Stimulated activated CD4-positive, alpha-beta T cell treated with anti-CD3 and anti-CD28 coated beads, TNF-alpha, amount 100 ng/mL, for 1 hour (primary cell): ENCODE data around the gene TMEM18.

ENCODE experiments used
- DNase-seq, 3 donors: peaks; one replicate each; pipeline ENCODE4 v3.0.0-alpha.2; 2020; ENCODE audit warnings: low read depth in 3 of 3, low spot score in 1 of 3

Gene TMEM18

GRCh38 chr2:636641-637405 lies 40.4 kb downstream of the TMEM18 start:
- peak in 1 of 3 donors; percentile 49 for DNase-seq

- DNase-seq, result no peak
Observed at GRCh38 chr2:635687-636621, 41.3 kb downstream of the TMEM18 start.

DNA sequence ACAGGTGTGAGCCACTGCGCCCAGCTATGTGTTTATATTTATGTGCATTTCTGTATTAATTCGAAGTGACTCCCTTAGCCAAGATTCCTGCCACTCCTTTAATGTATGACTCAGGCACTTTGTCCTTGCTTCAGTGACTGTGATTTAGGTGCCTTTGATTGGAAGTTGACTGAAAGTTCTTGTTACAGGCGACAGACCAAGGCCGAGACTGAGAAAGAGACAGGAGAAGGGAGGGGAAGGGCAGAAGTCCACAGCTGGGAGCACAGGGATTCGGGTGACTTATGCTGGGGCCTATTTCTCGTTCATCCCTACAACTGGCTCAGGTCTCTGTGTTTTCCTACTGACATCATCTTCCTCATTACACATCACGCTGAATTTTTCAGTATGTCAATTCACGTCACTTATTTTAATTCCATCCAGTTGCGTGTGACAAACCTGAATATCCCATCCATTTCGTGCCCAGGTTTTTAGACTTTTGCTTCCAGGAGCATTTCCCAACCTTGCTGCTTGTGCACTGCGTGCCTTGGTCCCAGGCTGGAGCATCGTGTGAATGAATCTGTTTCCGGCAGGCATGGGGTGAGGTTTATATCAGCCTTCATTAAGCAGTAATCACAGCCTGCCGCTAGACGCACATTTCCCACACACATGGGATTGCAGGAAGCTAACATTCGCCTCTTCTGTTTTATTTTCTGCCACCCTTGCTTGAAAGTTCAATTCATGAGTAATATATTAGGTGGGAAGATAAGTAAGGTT lies 42.4 kb downstream of the TMEM18 start:
- no peak for DNase-seq

GRCh38 chr2:634041-634440 lies 43.2 kb downstream of the TMEM18 start:
- DNase-seq, result no peak

DNA sequence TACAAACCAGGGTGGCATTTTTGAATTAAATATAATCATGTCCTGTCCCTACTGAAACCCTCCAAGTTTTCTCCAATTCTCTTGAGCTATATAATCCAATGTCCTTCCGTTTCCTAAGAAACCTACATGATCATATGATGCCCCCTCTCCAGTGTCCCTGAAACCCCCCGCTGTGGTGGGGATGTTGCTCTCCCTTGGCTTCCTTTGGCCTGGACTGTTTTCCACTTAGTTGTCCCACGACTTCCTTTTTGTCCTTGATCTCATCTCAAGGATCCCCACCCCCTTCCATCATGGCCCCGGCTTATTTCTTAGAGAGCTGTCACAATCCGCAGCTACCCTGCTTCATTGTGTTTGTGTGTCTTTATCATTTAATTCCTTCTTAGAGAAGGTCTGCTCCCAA lies 43.8 kb downstream of the TMEM18 start:
- no peak for DNase-seq

GRCh38 chr2:632471-632870 lies 44.7 kb downstream of the TMEM18 start:
- DNase-seq, result no peak

GRCh38 chr2:631741-632140 lies 45.5 kb downstream of the TMEM18 start:
- DNase-seq, result no peak

GRCh38 chr2:630451-631320 lies 46.5 kb downstream of the TMEM18 start:
- DNase-seq, result no peak

DNA sequence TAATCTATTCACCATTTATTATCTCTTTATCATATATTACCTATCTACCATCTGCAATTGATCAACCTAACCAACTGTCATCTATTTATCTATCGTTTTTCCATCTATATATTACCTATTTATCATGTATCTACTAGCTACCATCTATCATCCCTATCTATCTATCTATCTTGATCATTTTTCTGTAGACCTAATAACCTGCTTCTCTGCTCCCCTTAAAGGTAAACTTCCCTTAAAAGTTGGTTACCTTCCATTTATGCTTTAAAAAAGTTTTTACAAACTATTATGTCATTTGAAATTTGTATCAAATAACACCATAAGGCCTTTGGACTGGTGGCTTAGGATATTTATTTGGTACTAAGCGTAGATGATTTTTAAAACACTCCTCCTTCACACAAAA lies 47.2 kb downstream of the TMEM18 start:
- no peak for DNase-seq

GRCh38 chr2:628651-629050 lies 48.6 kb downstream of the TMEM18 start:
- no peak for DNase-seq

GRCh38 chr2:627926-628560 lies 49.2 kb downstream of the TMEM18 start:
- no peak for DNase-seq

DNA sequence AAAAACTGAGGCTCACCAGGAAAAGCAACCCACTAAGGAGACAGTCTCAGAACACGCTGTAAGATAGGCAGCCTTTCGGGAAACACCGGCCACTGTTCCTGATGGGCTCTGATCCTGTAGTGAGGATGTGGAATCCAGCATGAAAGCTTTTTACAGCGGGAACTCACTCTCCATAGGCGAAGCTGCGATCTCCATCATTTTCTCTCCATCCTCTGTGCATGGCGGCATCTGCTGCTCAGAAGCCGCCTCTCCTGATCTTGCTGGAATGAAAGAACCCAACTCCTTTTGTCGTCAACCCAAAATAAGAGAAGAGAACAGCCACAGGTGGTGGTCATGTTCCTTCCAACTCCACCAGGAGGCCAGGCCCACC lies 49.9 kb downstream of the TMEM18 start:
- DNase-seq, result no peak

DNA sequence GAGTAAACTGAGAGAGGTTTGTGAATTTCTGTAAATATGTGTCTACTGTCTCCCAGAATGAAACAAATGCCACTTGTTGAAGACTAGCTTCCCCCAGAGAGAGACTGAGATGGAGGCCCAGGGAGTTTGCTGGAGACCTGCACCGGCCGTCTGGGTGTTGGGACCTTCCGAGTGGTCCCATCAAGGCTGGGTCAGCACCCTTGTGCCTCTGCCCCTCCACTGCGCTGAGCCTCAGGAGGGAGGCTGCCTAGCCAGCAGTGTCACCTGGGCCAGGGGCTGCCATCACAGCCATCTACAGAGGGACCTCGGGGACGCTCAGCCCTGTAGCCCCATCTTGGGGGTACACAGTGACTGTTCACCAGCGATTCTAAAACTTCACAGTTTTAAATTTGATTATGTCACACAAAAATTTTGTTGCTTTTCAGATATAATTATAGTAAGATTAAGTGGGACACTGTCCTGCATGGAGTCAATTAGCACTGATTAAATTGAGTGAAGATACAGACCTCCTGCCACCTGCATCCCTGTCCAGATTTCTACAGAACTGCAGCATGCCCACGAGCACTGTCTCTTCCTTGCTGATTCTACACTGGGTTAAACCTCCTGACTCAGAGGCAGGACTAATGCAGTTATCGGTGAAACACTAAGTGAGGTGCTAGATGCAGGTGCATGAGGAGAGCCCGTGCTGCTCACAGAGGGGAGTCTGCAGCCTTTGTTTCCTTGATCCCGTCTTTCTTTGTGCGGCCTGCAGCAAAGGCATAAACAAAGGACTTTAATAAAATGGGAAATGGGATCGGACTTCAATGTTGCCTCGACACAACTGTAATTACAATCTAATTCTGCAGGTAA lies 50.5 kb downstream of the TMEM18 start:
- no peak for DNase-seq

DNA sequence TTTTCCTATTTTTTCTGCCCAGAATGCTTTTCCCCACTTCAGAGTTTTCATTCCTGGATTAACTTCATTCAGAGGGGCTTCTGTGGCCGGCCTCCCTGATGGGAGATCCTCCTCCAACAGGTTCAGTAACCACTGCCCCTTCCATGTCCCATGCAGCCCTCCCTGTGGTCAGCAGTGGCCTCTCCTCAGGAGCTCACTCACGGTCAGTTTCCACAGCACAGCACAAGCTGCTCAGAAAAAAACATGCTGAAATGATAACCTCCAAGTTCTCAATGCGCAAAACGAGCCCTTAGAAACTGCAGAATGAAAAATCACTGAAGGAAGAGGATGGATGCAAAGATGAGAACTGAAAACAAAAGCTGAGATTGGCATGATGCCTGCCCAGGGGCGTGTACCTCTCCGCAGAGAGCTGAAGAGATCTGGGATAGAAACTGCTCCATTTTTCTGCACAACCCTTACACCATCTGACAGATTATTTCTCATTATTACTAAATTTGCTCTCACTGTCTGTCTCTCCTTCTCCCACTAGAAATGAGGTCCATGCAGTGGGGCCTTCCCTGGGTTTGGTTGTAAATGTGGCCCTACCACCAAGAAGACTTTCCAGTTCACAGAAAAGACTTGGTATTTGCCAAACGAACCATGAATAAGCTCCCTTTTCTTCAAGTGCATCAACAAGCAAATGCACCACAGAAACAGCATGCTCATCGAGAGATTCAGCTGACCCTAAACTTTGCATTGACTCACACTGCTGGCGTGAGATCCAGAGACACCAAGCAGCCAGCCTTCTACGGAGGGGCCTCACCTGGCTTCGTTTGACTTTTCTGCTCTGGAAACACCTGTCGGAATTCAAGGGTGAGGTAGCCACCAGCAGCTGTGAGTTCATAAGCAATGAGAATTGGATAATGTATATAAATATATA lies 51.5 kb downstream of the TMEM18 start:
- DNase-seq, result no peak

DNA sequence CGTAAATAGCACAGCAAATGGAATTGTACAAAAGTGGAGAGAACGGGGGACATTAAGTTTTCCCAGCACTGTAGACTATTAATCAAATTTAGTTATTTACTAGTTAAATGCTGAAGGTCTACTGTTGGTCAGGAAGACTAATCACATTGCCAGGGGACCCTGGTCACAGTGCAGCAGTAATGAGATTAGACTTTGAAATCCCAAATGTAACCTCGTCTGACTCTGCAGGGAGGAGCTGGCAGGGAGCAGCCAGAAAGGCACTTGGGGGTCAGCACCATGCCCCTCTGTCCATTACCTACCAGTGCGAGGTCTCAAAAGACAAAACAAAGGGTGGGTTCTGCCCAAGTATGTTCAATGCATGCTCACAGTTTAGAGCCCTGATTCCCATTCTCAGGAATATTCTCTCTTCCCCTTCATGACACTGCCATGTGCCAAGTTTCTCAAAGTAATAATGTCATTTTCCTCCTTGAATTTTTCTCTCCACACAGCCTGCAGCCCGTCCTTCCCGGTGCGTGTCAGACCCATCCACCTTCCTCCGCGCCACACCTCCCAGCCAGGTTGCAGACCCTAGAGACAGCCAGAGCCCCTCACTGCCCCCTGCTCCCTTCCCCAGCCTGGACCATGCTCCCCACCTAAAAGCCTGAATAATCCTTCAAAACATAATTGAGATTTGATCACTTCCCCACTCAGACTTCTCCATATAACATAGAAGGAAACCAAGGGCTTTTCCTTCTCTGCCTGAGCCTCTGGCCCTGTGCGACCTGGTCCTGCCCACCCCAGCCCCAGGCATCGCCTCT lies 52.5 kb downstream of the TMEM18 start:
- DNase-seq, result no peak

DNA sequence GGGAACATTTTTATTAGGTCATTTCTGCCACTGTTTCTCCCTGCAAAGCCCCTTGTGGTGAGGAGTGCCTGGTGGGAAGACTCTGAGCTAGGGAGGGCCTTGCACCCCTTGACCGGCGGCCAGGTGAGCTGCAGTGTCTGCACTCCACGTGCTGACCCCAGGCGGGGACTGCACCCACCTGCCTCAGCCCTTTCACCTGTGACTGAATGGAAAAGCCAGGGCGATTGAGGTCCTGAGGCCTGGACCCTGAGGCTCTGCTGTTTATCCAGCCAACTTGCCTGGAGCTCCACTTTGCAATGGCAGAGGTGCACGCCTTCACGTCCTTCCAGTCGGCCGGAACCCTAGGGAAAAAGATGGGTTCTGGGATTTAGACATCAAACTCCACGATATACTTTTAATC lies 53.1 kb downstream of the TMEM18 start:
- no peak for DNase-seq

DNA sequence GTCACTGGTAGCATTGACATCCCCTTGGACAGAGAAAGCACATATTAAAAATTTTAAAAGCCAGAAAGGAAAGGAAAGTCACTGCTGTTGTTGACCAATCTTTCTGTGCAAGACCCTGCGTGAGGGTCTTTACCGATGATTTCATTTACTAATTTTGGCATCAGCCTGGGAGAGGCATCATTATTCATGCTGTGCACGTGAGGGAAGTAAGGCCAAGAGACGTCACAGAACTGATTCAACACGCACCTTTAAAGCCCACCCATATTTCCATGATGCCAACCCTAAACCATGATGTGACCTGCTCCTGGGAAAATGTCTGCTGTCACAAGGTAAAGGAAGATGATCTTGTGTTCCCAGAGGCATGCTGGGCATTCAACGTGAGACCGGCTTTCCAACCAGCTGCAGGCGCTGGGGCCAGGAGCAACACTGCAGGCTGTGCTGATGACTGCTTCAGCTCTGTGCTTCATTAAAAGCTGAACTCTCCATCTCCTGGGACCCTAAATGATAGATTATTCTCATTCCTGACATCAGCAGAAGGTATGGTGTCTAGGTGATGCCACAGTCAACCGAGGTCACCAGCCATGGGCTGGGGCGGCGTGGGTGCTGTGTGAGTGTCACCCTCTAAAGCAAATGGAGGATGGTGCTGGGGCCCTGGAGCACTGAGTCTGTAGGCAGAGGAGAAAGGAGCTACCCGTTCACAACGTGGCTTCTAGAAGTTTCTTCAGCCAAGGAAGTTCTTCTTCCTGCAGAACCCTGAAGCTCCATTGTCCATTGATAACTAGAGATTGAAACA lies 53.9 kb downstream of the TMEM18 start:
- DNase-seq, result no peak
